Mesenchymal stem cell (in vitro differentiated cells and primary cell): ENCODE results near the gene GTF3C5.

ENCODE experiments used
- DNase-seq: peaks from one replicate; pipeline ENCODE4 v3.0.0-alpha.2; 2013
- H2AFZ ChIP-seq: one replicate; pipeline ENCODE4 v1.6.1; 2013; ENCODE audit warnings: low read depth, mild to moderate bottlenecking, control low read depth, inconsistent platforms, low read length, moderate library complexity
- H2AK5ac ChIP-seq: 2 replicates; pipeline ENCODE4 v1.6.1; 2013; ENCODE audit warnings: low read length, moderate library complexity, mild to moderate bottlenecking, inconsistent platforms; ENCODE audit not compliant: severe bottlenecking
- H2BK120ac ChIP-seq: one replicate; pipeline ENCODE4 v1.6.1; 2013; ENCODE audit warnings: low read depth, mild to moderate bottlenecking, inconsistent platforms, low read length, moderate library complexity
- H2BK12ac ChIP-seq, 2 experiments: one replicate each; pipeline ENCODE4 v1.6.1; 2013; ENCODE audit warnings: inconsistent platforms in 2 of 2, low read length in 2 of 2, mild to moderate bottlenecking in 2 of 2, moderate library complexity in 2 of 2, control low read depth in 1 of 2
- H2BK15ac ChIP-seq: one replicate; pipeline ENCODE4 v1.6.1; 2013; ENCODE audit warnings: mild to moderate bottlenecking, low read depth, inconsistent platforms; ENCODE audit not compliant: poor library complexity, severe bottlenecking
- H2BK5ac ChIP-seq: 2 replicates; pipeline ENCODE4 v1.6.1; 2013; ENCODE audit warnings: low read depth, mild to moderate bottlenecking, low read length, control low read depth, inconsistent platforms; ENCODE audit not compliant: poor library complexity, severe bottlenecking
- H3K14ac ChIP-seq, 2 experiments: one replicate each; pipeline ENCODE4 v1.6.1; 2013; ENCODE audit warnings: inconsistent platforms in 2 of 2, low read length in 2 of 2, control low read depth in 1 of 2, mild to moderate bottlenecking in 1 of 2, moderate library complexity in 1 of 2
- H3K18ac ChIP-seq, 2 experiments: one replicate each; pipeline ENCODE4 v1.6.1; 2013; ENCODE audit warnings: inconsistent platforms in 2 of 2, low read length in 2 of 2, control low read depth in 1 of 2, low read depth in 1 of 2, mild to moderate bottlenecking in 1 of 2
- H3K23ac ChIP-seq, 2 experiments: one replicate each; pipeline ENCODE4 v1.6.1; 2013; ENCODE audit warnings: inconsistent platforms in 2 of 2, low read length in 2 of 2, mild to moderate bottlenecking in 2 of 2, moderate library complexity in 2 of 2, control low read depth in 1 of 2
- H3K27ac ChIP-seq: 2 replicates; pipeline ENCODE4 v1.5.1; 2013; ENCODE audit warnings: mild to moderate bottlenecking, moderate library complexity, low read length, control low read depth, inconsistent platforms; ENCODE audit not compliant: poor library complexity, severe bottlenecking
- H3K27me3 ChIP-seq, 2 experiments: 2 replicates each; pipeline versions ENCODE4 v1.6.1 to v1.7.0; 2013; ENCODE audit warnings: low read length in 2 of 2, mild to moderate bottlenecking in 2 of 2, moderate library complexity in 2 of 2, control low read depth in 1 of 2, inconsistent platforms in 1 of 2; ENCODE audit not compliant: control insufficient read depth in 1 of 2, insufficient read depth in 1 of 2
- H3K36me3 ChIP-seq, 2 experiments: 2 replicates each; pipeline versions ENCODE4 v1.6.1 to v1.7.0; 2013; ENCODE audit warnings: low read length in 2 of 2, control low read depth in 1 of 2, inconsistent platforms in 1 of 2, low read depth in 1 of 2, mild to moderate bottlenecking in 1 of 2; ENCODE audit not compliant: insufficient read depth in 2 of 2, control insufficient read depth in 1 of 2
- H3K4ac ChIP-seq, 2 experiments: one replicate each; pipeline ENCODE4 v1.6.1; 2013; ENCODE audit warnings: inconsistent platforms in 2 of 2, low read length in 2 of 2, mild to moderate bottlenecking in 2 of 2, moderate library complexity in 2 of 2, control low read depth in 1 of 2, low read depth in 1 of 2
- H3K4me1 ChIP-seq: 2 replicates; pipeline ENCODE4 v1.6.1; 2013; ENCODE audit warnings: low read depth, low read length, control low read depth; ENCODE audit not compliant: control insufficient read depth, insufficient read depth
- H3K4me2 ChIP-seq: 2 replicates; pipeline ENCODE4 v1.6.1; 2013; ENCODE audit warnings: low read length, mild to moderate bottlenecking, inconsistent platforms; ENCODE audit not compliant: poor library complexity, severe bottlenecking
- H3K4me3 ChIP-seq, 2 experiments: 2 replicates each; pipeline versions ENCODE4 v1.5.1 to v1.7.0; 2013; ENCODE audit warnings: low read length in 2 of 2, mild to moderate bottlenecking in 2 of 2, control low read depth in 1 of 2, low read depth in 1 of 2; ENCODE audit not compliant: insufficient read depth in 1 of 2
- H3K79me1 ChIP-seq: replicated peaks from 2 replicates; pipeline ENCODE4 v1.6.1; 2013; ENCODE audit warnings: mild to moderate bottlenecking, control low read depth, low read length, inconsistent platforms; ENCODE audit not compliant: poor library complexity, severe bottlenecking
- H3K9ac ChIP-seq: 2 replicates; pipeline ENCODE4 v1.7.0; 2013; ENCODE audit warnings: mild to moderate bottlenecking, low read length, moderate library complexity
- H3K9me3 ChIP-seq: 2 replicates; pipeline ENCODE4 v1.7.0; 2013; ENCODE audit warnings: mild to moderate bottlenecking, low read length; ENCODE audit not compliant: control insufficient read depth
- H4K8ac ChIP-seq: one replicate; pipeline ENCODE4 v1.6.1; 2013; ENCODE audit warnings: inconsistent platforms, mild to moderate bottlenecking, low read length, moderate library complexity
- H4K91ac ChIP-seq: one replicate; pipeline ENCODE4 v1.6.1; 2013; ENCODE audit warnings: mild to moderate bottlenecking, low read length, inconsistent platforms
- WGBS: methylation state at CpG from one replicate; pipeline ENCODE4 v1.1.7; 2013; ENCODE audit warnings: mixed read lengths; 5-methylcytosine and 5-hydroxymethylcytosine counted together

The GTF3C5 gene

DNA sequence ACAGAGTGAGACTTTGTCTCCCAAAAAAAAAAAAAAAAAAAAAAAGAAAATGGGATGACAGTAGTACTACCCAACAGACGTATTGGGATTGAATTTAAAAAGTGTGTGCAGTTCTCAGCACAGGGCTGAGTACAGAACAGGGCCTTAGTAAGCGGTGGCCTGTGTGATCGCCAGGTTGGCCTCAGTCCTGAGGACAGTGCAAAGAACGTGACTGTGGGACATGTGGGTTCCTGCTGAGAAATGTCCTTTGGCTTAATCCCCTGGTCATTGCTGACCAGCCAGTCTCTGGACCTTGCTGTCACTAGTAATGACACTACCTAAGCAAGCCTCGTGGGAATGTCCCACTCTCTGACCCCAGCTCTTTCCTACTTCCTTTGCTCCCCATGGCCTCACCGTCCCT is 13.3 kb downstream of the GTF3C5 start:
- Histone ChIP-seq H3K9me3 (no peaks in the 10 kb centered on the region), H3K36me3 (peaks cover 60 to 69% of the 10 kb centered on the region in 2 experiments), H3K4me3 (no peak overlapping the region), H3K18ac (no peak overlapping the region), H3K4me2 (no peak overlapping the region), H4K8ac (no peak overlapping the region), H3K27ac (no peak overlapping the region), H2AFZ (no peak overlapping the region), H3K4ac (no peak overlapping the region), H3K4me1 (peaks cover 5% of the 10 kb centered on the region), H2BK120ac (no peak overlapping the region), H3K79me1 (peaks cover 42% of the 10 kb centered on the region), H4K91ac (no peak overlapping the region), H2AK5ac (no peak overlapping the region), H2BK15ac (no peak overlapping the region), H2BK5ac (no peak overlapping the region), H3K9ac (no peak overlapping the region), H3K27me3 (no peaks in the 10 kb centered on the region), H2BK12ac (no peak overlapping the region), H3K23ac (no peak overlapping the region), H3K14ac (no peak overlapping the region)
- WGBS = 95% methylated on average over 6 of the region's 6 CpGs
- DNase-seq = no peak

DNA sequence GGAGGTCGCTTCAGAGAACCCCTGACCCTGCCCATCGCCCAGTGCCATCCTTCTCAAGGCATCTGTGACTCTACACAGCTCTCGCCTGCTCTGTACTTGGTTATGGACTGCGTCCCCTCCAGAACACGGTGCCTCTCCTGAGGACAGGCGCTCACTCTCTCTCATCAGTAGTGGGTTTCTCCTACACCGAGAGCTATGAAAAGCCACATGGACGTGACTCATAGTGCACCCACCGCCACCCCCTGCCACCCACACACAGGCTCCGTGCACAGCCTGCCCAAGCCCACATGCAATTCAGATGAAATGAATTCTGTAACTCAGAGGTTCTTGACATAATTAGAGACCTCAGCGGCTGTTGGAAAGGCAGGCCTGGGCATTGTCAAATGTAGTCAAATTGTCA is 13.9 kb downstream of the GTF3C5 start:
- H2BK120ac ChIP-seq = no peak overlapping the region
- no peak for DNase-seq

GRCh38 chr9:133045132-133045531 is 14.3 kb downstream of the GTF3C5 start:
- H3K4me1 ChIP-seq = peaks cover 9% of the 10 kb centered on the region
- no peak overlapping the region for H3K18ac ChIP-seq
- H3K79me1 ChIP-seq = peaks cover 37% of the 10 kb centered on the region
- no peak overlapping the region for H3K23ac ChIP-seq
- H2AK5ac ChIP-seq = no peak overlapping the region
- WGBS = 98% methylated on average over 15 of the region's 15 CpGs
- H2AFZ ChIP-seq = no peak overlapping the region
- H3K36me3 ChIP-seq = peaks cover 70% of the 10 kb centered on the region in 2 experiments
- no peak overlapping the region for H2BK15ac ChIP-seq
- H3K14ac ChIP-seq = no peak overlapping the region
- H4K8ac ChIP-seq = no peak overlapping the region
- no peak overlapping the region for H3K4ac ChIP-seq
- no peak overlapping the region for H4K91ac ChIP-seq
- no peak overlapping the region for H2BK12ac ChIP-seq
- no peak overlapping the region for H3K4me3 ChIP-seq
- H3K4me2 ChIP-seq = no peak overlapping the region
- DNase-seq = no peak
- no peak overlapping the region for H2BK120ac ChIP-seq
- no peaks in the 10 kb centered on the region for H3K9me3 ChIP-seq
- no peak overlapping the region for H2BK5ac ChIP-seq
- no peaks in the 10 kb centered on the region for H3K27me3 ChIP-seq
- no peak overlapping the region for H3K27ac ChIP-seq
- no peak overlapping the region for H3K9ac ChIP-seq

More for the DNA sequence above, 13.9 kb downstream of the GTF3C5 start:
- Histone ChIP-seq H3K27me3 (no peaks in the 10 kb centered on the region), H2AFZ (no peak overlapping the region), H3K4me1 (peaks cover 5% of the 10 kb centered on the region), H4K91ac (no peak overlapping the region), H3K4me2 (no peak overlapping the region), H3K18ac (no peak overlapping the region), H2AK5ac (no peak overlapping the region), H3K27ac (no peak overlapping the region), H3K9me3 (no peaks in the 10 kb centered on the region), H3K36me3 (peaks cover 66 to 70% of the 10 kb centered on the region in 2 experiments), H2BK12ac (no peak overlapping the region), H3K4ac (no peak overlapping the region), H3K79me1 (peaks cover 39% of the 10 kb centered on the region), H3K23ac (no peak overlapping the region), H4K8ac (no peak overlapping the region), H3K9ac (no peak overlapping the region), H2BK5ac (no peak overlapping the region), H3K14ac (no peak overlapping the region), H3K4me3 (no peak overlapping the region), H2BK15ac (no peak overlapping the region)
- WGBS = 94% methylated on average over 10 of the region's 11 CpGs

DNA sequence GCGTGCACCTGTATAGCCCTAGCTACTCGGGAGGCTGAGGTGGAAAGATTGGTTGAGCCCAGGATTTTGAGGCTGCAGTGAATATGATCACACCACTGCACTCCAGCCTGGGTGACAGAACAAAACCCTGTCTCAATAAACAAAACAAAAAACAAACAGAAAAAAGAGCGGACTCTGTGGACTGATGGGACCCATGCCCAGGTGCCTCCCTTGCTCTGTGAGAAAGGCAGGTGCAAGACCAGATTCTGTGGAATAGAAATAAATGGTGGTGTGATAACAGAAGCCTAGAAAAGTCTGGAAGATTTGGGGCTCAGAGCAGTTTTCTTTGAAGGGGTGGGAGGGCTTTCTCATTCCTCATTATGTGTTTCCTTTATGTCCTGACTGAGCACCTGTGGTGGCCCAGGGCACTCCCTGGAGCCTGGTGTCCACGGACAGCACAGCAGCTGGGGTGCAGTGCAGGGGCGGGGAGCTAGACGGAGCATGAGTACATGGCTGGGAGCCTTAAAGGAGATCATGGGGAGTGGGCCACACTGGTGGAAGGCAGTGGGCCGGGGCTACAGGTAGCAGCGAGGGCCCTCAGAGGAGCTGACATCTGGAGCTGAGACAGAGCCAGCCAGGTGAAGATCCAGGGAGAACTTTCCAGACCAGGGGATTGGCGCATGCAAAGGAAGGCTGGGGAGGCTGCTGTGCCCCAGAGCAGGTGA is 15.6 kb downstream of the GTF3C5 start:
- Histone ChIP-seq H2BK120ac (no peak overlapping the region), H3K18ac (no peak overlapping the region), H3K27me3 (no peaks in the 10 kb centered on the region), H3K79me1 (peaks cover 35% of the 10 kb centered on the region), H2BK5ac (no peak overlapping the region), H2AFZ (no peak overlapping the region), H2BK15ac (no peak overlapping the region), H4K91ac (no peak overlapping the region), H3K36me3 (peaks cover 69 to 81% of the 10 kb centered on the region in 2 experiments), H3K27ac (no peak overlapping the region), H2AK5ac (no peak overlapping the region), H3K9me3 (no peaks in the 10 kb centered on the region), H2BK12ac (no peak overlapping the region), H3K14ac (no peak overlapping the region), H3K4me1 (peaks cover 20% of the 10 kb centered on the region), H4K8ac (no peak overlapping the region), H3K4ac (no peak overlapping the region), H3K4me2 (no peak overlapping the region), H3K23ac (no peak overlapping the region), H3K4me3 (no peak overlapping the region), H3K9ac (no peak overlapping the region)
- WGBS = 98% methylated on average over 8 of the region's 9 CpGs
- DNase-seq = no peak
